H9 (cell line): Measurements from ENCODE around the gene CYB561D1. TPM values are rescaled to one million over a fixed set of nuclear protein-coding genes. Genes with fewer than 3 reads are reported as not detected.

Experiments used
- DNase-seq: peaks from one replicate; pipeline ENCODE4 v3.0.0-alpha.2; 2017
- H2AFZ ChIP-seq: one replicate; pipeline ENCODE4 v1.6.1; 2013; ENCODE audit warnings: mild to moderate bottlenecking, low read length, control low read depth, moderate library complexity
- H2AK5ac ChIP-seq: 2 replicates; pipeline ENCODE4 v1.6.1; 2013; ENCODE audit warnings: low read length, control low read depth, mixed read lengths; ENCODE audit not compliant: insufficient read length
- H2BK120ac ChIP-seq: one replicate; pipeline ENCODE4 v1.6.1; 2013; ENCODE audit warnings: low read depth, mild to moderate bottlenecking, low read length, control low read depth, inconsistent platforms; ENCODE audit not compliant: poor library complexity, severe bottlenecking
- H2BK12ac ChIP-seq: 2 replicates; pipeline ENCODE4 v1.6.1; 2013; ENCODE audit warnings: low read length, control low read depth, mixed read lengths, low read depth; ENCODE audit not compliant: insufficient read length
- H2BK15ac ChIP-seq: 2 replicates; pipeline ENCODE4 v1.6.1; 2013; ENCODE audit warnings: low read depth, low read length, control low read depth
- H2BK20ac ChIP-seq: one replicate; pipeline ENCODE4 v1.6.1; 2013; ENCODE audit warnings: low read depth, mild to moderate bottlenecking, low read length, control low read depth, inconsistent platforms; ENCODE audit not compliant: poor library complexity, severe bottlenecking
- H2BK5ac ChIP-seq: 2 replicates; pipeline ENCODE4 v1.6.1; 2013; ENCODE audit warnings: low read length, control low read depth, mixed read lengths; ENCODE audit not compliant: insufficient read length
- H3K14ac ChIP-seq: 2 replicates; pipeline ENCODE4 v1.6.1; 2013; ENCODE audit warnings: low read length, control low read depth; ENCODE audit not compliant: insufficient read depth
- H3K18ac ChIP-seq: 2 replicates; pipeline ENCODE4 v1.6.1; 2013; ENCODE audit warnings: low read depth, mild to moderate bottlenecking, mixed read lengths, low read length, control low read depth; ENCODE audit not compliant: insufficient read length
- H3K23ac ChIP-seq: 2 replicates; pipeline ENCODE4 v1.6.1; 2013; ENCODE audit warnings: low read length, control low read depth, mixed read lengths, low read depth; ENCODE audit not compliant: insufficient read length
- H3K23me2 ChIP-seq: 2 replicates; pipeline ENCODE4 v1.6.1; 2013; ENCODE audit warnings: low read depth, mild to moderate bottlenecking, mixed read lengths, low read length, control low read depth; ENCODE audit not compliant: insufficient read length, poor library complexity, severe bottlenecking
- H3K27ac ChIP-seq: 2 replicates; pipeline ENCODE4 v1.5.1; 2013; ENCODE audit warnings: low read length, control low read depth, mixed read lengths, low read depth; ENCODE audit not compliant: insufficient read length
- H3K27me3 ChIP-seq: 2 replicates; pipeline ENCODE4 v1.6.1; 2013; ENCODE audit warnings: low read length, control low read depth, inconsistent platforms; ENCODE audit not compliant: insufficient read depth
- H3K4ac ChIP-seq: 2 replicates; pipeline ENCODE4 v1.6.1; 2013; ENCODE audit warnings: low read depth, mild to moderate bottlenecking, control low read depth, inconsistent platforms, low read length, moderate library complexity
- H3K4me1 ChIP-seq: 2 replicates; pipeline ENCODE4 v1.6.1; 2013; ENCODE audit warnings: low read length, control low read depth, inconsistent platforms; ENCODE audit not compliant: insufficient read depth
- H3K4me2 ChIP-seq: 2 replicates; pipeline ENCODE4 v1.6.1; 2013; ENCODE audit warnings: low read length, control low read depth, mixed read lengths; ENCODE audit not compliant: insufficient read length, insufficient read depth
- H3K56ac ChIP-seq: 2 replicates; pipeline ENCODE4 v1.6.1; 2013; ENCODE audit warnings: low read depth, mild to moderate bottlenecking, mixed read lengths, low read length, control low read depth; ENCODE audit not compliant: insufficient read length
- H3K79me1 ChIP-seq: 2 replicates; pipeline ENCODE4 v1.6.1; 2013; ENCODE audit warnings: low read depth, mild to moderate bottlenecking, moderate library complexity, low read length, control low read depth, inconsistent platforms; ENCODE audit not compliant: insufficient read depth, poor library complexity, severe bottlenecking
- H3K79me2 ChIP-seq: 2 replicates; pipeline ENCODE4 v1.6.1; 2013; ENCODE audit warnings: low read length, control low read depth, inconsistent platforms; ENCODE audit not compliant: insufficient read depth
- H3K9ac ChIP-seq: 2 replicates; pipeline ENCODE4 v1.6.1; 2013; ENCODE audit warnings: low read length, control low read depth, mixed read lengths; ENCODE audit not compliant: insufficient read length; ENCODE audit errors: extremely low read depth
- H3K9me3 ChIP-seq: one replicate; pipeline ENCODE4 v1.6.1; 2013; ENCODE audit warnings: low read depth, low read length, inconsistent platforms; ENCODE audit not compliant: control insufficient read depth
- H3T11ph ChIP-seq: one replicate; pipeline ENCODE4 v1.6.1; 2013; ENCODE audit warnings: mild to moderate bottlenecking, low read length, control low read depth, inconsistent platforms
- H4K20me1 ChIP-seq: one replicate; pipeline ENCODE4 v1.6.1; 2013; ENCODE audit not compliant: control insufficient read depth, insufficient read length, insufficient read depth
- H4K5ac ChIP-seq: 2 replicates; pipeline ENCODE4 v1.6.1; 2013; ENCODE audit warnings: low read depth, mild to moderate bottlenecking, mixed read lengths, low read length, control low read depth; ENCODE audit not compliant: insufficient read length
- H4K8ac ChIP-seq: replicated peaks from 2 replicates; pipeline ENCODE4 v1.6.1; 2013; ENCODE audit warnings: low read length, control low read depth, mixed read lengths, low read depth; ENCODE audit not compliant: insufficient read length
- H4K91ac ChIP-seq: 2 replicates; pipeline ENCODE4 v1.6.1; 2013; ENCODE audit warnings: low read depth, mild to moderate bottlenecking, moderate library complexity, mixed read lengths, low read length, control low read depth; ENCODE audit not compliant: insufficient read length
- H3K27ac Mint-ChIP-seq, 3 experiments: 2 replicates in 2 of 3; 3 replicates in 1 of 3; pipeline ENCODE4 v1.8.0; 2020 to 2021; ENCODE audit warnings: mixed read lengths in 3 of 3, mild to moderate bottlenecking in 1 of 3, moderate library complexity in 1 of 3
- H3K27me3 Mint-ChIP-seq: 2 replicates; pipeline ENCODE4 v1.8.0; 2021; ENCODE audit warnings: low read depth, mild to moderate bottlenecking, moderate library complexity, mixed read lengths
- H3K36me3 Mint-ChIP-seq, 3 experiments: 2 replicates in 2 of 3; 3 replicates in 1 of 3; pipeline ENCODE4 v1.8.0; 2020 to 2021; ENCODE audit warnings: low read depth in 3 of 3, mixed read lengths in 3 of 3; ENCODE audit not compliant: insufficient read depth in 1 of 3
- H3K4me1 Mint-ChIP-seq, 2 experiments: 2 replicates each; pipeline ENCODE4 v1.8.0; 2020; ENCODE audit warnings: mixed read lengths in 2 of 2
- H3K4me3 Mint-ChIP-seq, 2 experiments: 2 replicates in 1 of 2; 3 replicates in 1 of 2; pipeline ENCODE4 v1.8.0; 2020 to 2021; ENCODE audit warnings: mild to moderate bottlenecking in 2 of 2, mixed read lengths in 2 of 2, moderate library complexity in 1 of 2
- H3K9me3 Mint-ChIP-seq, 2 experiments: 2 replicates in 1 of 2; 3 replicates in 1 of 2; pipeline ENCODE4 v1.8.0; 2020; ENCODE audit warnings: mild to moderate bottlenecking in 2 of 2, mixed read lengths in 2 of 2, moderate library complexity in 1 of 2
- CTCF ChIP-seq: fragments of 200-600 bp; sonication (generic); conservative IDR thresholded peaks from 3 replicates; pipeline ENCODE4 v1.8.0; 2021; ENCODE audit warnings: antibody characterized with exemption, mild to moderate bottlenecking
- WGBS: extraction: QIAGEN DNeasy Blood & Tissue Kit; methylation state at CpG from one replicate; pipeline ENCODE4 v1.1.7; 2013; ENCODE audit warnings: missing lambda C conversion rate, low lambda C conversion rate, mixed read lengths; ENCODE audit not compliant: insufficient read length; ENCODE audit errors: extremely low coverage; 5-methylcytosine and 5-hydroxymethylcytosine counted together
- total RNA-seq: library from RNA; stranded (reverse); gene quantifications from 2 replicates; pipeline ENCODE4 v1.2.1, GENCODE V29; 2021

The CYB561D1 gene
- total RNA-seq, 1 experiment from 2014 or later, result 6.5 TPM

- no peak overlapping the region for H2BK120ac ChIP-seq
- no peak overlapping the region for H2BK12ac ChIP-seq
- H3K79me1 ChIP-seq, result no peaks in the 10 kb centered on the region
- H3K4me1 ChIP-seq, result peaks cover 3% of the 10 kb centered on the region; the same call in 1 of the 2 replicates
- no peak overlapping the region for H2BK5ac ChIP-seq
- H3K56ac ChIP-seq, result no peak overlapping the region
- Mint-ChIP-seq H3K4me1 (peaks cover 13 to 14% of the 10 kb centered on the region in 2 experiments), H3K4me3 (no peak overlapping the region), H3K27me3 (peaks cover 51% of the 10 kb centered on the region), H3K27ac (no peak overlapping the region), H3K9me3 (no peaks in the 10 kb centered on the region), H3K36me3 (no peaks in the 10 kb centered on the region)
- DNase-seq, result no peak
- no peaks in the 10 kb centered on the region for H3K9me3 ChIP-seq
- no peak overlapping the region for H4K8ac ChIP-seq
- no peak for TF ChIP-seq CTCF
- WGBS, result no CpG with 5 or more reads among the region's 2 CpGs
- no peaks in the 10 kb centered on the region for H3K79me2 ChIP-seq
- no peak overlapping the region for H3K27ac ChIP-seq
- H3K23ac ChIP-seq, result no peak overlapping the region
- no peak overlapping the region for H2AFZ ChIP-seq
- no peak overlapping the region for H2BK15ac ChIP-seq
- no peak overlapping the region for H3K18ac ChIP-seq
- no peak overlapping the region for H3K4ac ChIP-seq
- no peak overlapping the region for H2BK20ac ChIP-seq
- no peak overlapping the region for H2AK5ac ChIP-seq
- H3T11ph ChIP-seq, result no peak overlapping the region
- H3K9ac ChIP-seq, result no peak overlapping the region
- peaks cover 7% of the 10 kb centered on the region for H3K23me2 ChIP-seq
- no peak overlapping the region for H3K4me2 ChIP-seq
- no peak overlapping the region for H4K5ac ChIP-seq
- H4K20me1 ChIP-seq, result no peaks in the 10 kb centered on the region
- peaks cover 2% of the 10 kb centered on the region; the same call in 1 of the 2 replicates for H3K27me3 ChIP-seq
- no peak overlapping the region for H4K91ac ChIP-seq
- H3K14ac ChIP-seq, result no peak overlapping the region
Observed at GRCh38 chr1:109513110-109513710, 19.3 kb downstream of the CYB561D1 start.
